Astrocyte of the spinal cord (primary cell): Measurements from ENCODE around the gene CDK5RAP3.

Experiments used
- DNase-seq: peaks from one replicate; pipeline ENCODE4 v3.0.0; 2011; ENCODE audit warnings: low read depth, low spot score
- H3K4me3 ChIP-seq: 2 replicates; pipeline ENCODE4 v1.5.1; 2011; ENCODE audit warnings: low read depth, mild to moderate bottlenecking, low read length, moderate library complexity
- in situ Hi-C: cut with HindIII; loops from 2 replicates; pipeline ENCODE4 v1.10.0; 2017; ENCODE audit warnings: low sequenced_read_pairs
- TF ChIP-seq, protein P1 (sequence below): IDR thresholded peaks from 2 replicates; pipeline ENCODE4 v1.5.1; 2012; ENCODE audit warnings: low read depth, mild to moderate bottlenecking, low read length, inconsistent platforms

CDK5RAP3 gene

DNA sequence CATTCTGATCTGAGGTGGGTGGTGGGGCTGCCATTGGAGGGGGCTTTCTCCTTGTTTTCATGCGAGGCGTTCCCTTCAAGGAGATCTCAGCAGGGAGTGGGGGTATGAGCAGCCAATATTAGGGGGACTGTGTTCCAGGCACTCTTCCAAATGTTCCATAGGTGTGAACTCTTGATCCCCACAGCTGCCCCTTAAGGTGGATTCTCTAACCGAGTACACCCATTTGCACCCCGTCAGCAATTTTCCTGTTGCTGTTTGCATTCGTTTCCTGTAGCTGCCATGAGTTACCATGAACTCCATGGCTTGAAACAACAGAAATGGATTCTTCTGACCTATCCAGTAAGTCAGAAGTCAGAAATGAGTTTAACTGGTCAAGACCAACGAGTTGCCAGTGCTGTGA, 9.5 kb upstream of the CDK5RAP3 start:
- DNase-seq = no peak
- no peak overlapping the region for H3K4me3 ChIP-seq
- TF ChIP-seq, protein P1, sequence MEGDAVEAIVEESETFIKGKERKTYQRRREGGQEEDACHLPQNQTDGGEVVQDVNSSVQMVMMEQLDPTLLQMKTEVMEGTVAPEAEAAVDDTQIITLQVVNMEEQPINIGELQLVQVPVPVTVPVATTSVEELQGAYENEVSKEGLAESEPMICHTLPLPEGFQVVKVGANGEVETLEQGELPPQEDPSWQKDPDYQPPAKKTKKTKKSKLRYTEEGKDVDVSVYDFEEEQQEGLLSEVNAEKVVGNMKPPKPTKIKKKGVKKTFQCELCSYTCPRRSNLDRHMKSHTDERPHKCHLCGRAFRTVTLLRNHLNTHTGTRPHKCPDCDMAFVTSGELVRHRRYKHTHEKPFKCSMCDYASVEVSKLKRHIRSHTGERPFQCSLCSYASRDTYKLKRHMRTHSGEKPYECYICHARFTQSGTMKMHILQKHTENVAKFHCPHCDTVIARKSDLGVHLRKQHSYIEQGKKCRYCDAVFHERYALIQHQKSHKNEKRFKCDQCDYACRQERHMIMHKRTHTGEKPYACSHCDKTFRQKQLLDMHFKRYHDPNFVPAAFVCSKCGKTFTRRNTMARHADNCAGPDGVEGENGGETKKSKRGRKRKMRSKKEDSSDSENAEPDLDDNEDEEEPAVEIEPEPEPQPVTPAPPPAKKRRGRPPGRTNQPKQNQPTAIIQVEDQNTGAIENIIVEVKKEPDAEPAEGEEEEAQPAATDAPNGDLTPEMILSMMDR = no peak
- in situ Hi-C loops = no loop called here

- TF ChIP-seq, protein P1 = no peak
- in situ Hi-C loops = no loop called here
- DNase-seq = no peak
- H3K4me3 ChIP-seq = no peak overlapping the region
These were observed 8.0 kb upstream of the CDK5RAP3 start for GRCh38 chr17:47962901-47963300.

DNA sequence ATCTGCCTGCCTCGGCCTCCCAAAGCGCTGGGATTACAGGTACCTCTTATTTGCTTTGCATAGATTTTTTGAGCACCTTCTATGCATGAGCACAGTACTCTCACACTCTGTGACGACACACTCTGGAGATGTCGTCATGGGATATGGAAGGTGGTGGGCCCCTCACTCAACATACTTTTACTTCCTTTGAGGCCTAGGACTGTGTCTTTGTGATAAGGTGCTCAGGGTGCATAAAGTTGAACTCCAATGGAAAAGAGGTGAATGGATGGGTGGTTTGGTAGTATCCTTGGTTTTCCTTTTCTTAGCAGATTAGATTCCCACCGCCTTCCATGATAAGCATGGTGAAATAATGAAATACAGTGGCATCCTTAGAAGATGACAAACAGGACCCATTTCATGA, 6.1 kb upstream of the CDK5RAP3 start:
- TF ChIP-seq, protein P1 = no peak
- no peak for DNase-seq
- in situ Hi-C loops = no loop called here
- no peak overlapping the region for H3K4me3 ChIP-seq

GRCh38 chr17:47966079-47966519, 4.8 kb upstream of the CDK5RAP3 start:
- in situ Hi-C loops = no loop called here
- H3K4me3 ChIP-seq = no peak overlapping the region
- TF ChIP-seq, protein P1 = no peak
- no peak for DNase-seq

DNA sequence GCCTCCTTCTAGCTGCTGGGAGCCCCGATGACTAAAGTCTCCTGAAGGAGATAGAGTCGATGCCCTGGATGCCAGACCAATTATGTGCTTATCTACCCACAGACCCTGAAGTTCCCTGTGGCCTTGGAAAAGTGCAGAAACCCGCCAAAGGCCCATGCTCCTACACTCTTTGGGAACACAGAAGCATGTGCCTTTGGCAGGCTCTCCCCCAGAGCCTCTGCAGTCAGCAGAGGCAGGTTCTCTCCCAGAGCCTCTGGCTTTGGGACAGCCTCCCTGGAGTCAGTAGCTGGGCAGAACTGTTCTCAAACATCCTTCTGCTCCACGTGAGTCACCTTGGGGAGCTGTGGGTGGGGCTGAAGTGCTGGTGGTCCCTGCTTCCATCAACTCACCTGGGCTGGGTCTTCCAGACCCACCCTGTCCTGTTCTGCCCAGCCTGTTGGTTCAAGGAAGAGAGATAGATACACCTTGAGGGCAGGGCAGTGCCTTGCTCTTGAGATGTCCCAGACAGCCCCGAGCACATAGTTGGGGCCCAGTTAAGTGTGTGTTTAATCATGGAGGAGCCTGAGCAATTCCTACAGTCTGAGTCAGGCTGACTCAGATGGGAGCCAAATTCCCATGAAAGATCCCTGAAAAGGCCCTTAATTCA, 3.2 kb upstream of the CDK5RAP3 start:
- in situ Hi-C loops = no loop called here
- TF ChIP-seq, protein P1 = no peak
- H3K4me3 ChIP-seq = no peak overlapping the region
- DNase-seq = peak; percentile 75

DNA sequence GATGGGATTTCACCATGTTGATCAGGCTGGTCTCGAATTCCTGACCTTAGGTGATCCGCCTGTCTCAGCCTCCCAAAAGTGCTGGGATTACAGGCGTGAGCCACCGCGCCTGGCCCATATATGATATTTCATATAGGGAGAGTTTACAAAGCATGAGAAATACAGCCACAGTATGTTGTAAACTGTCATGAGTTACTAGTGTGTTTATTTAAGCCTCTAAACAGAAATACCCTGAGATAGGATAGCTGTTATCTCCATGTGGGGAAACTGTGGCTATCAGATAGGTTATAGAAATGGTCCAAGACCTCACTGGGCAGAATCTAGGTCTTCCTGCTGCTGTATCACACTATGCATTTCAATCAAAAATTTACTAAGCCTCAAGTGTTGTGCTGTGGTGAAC, 2.1 kb upstream of the CDK5RAP3 start:
- in situ Hi-C loops = no loop called here
- no peak for DNase-seq
- H3K4me3 ChIP-seq = no peak overlapping the region
- TF ChIP-seq, protein P1 = no peak
